Progenitor cell of endocrine pancreas (in vitro differentiated cells): ENCODE data around the gene ENTHD1. TPM values are rescaled to one million over a fixed set of nuclear protein-coding genes. Genes with fewer than 3 reads are reported as not detected.

Experiments used
- DNase-seq: peaks from one replicate; pipeline ENCODE4 v3.0.0; 2021; ENCODE audit warnings: low spot score; ENCODE audit not compliant: unreplicated experiment
- H3K27ac Mint-ChIP-seq: 2 replicates; pipeline ENCODE4 v1.8.0; 2021; ENCODE audit warnings: mild to moderate bottlenecking, moderate library complexity, mixed read lengths
- H3K27me3 Mint-ChIP-seq: 2 replicates; pipeline ENCODE4 v1.8.0; 2021; ENCODE audit warnings: mixed read lengths
- H3K36me3 Mint-ChIP-seq: 2 replicates; pipeline ENCODE4 v1.8.0; 2022; ENCODE audit warnings: mixed read lengths; ENCODE audit not compliant: insufficient read depth
- H3K4me1 Mint-ChIP-seq: 2 replicates; pipeline ENCODE4 v1.8.0; 2021; ENCODE audit warnings: low read depth, mixed read lengths
- H3K4me3 Mint-ChIP-seq: 2 replicates; pipeline ENCODE4 v1.8.0; 2021; ENCODE audit warnings: low read depth, mild to moderate bottlenecking, moderate library complexity, mixed read lengths
- H3K9me3 Mint-ChIP-seq: 2 replicates; pipeline ENCODE4 v1.8.0; 2021; ENCODE audit warnings: low read depth, mixed read lengths
- total RNA-seq: library from RNA; stranded (reverse); gene quantifications from 2 replicates; pipeline ENCODE4 v1.2.1, GENCODE V29; 2021
- TF ChIP-seq, protein P1 (sequence below): fragments of 200-600 bp; sonication (generic); IDR thresholded peaks from one replicate; pipeline ENCODE4 v1.5.0; 2021; ENCODE audit warnings: antibody characterized with exemption, mild to moderate bottlenecking; ENCODE audit not compliant: unreplicated experiment

ENTHD1 gene
- total RNA-seq, 1 donor from 2014 or later, result not detected

DNA sequence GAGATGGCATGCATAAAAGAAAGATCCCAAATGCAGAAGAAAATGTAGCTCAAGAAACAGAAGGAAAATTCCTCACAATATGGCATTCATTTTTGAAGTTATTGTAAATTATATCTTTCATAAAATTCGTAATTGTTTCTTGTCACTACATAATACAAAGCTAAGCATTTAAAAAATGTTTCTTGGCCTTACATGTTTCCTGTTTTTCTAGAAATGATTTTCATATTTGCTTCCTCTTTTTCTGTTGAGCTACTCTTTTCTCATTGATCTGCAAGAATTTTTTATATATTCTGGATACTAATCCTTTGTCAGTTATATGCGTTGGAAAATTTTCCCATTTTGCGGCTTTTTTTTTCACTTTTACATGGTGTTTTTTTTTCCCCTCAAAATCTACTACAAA, 48.0 kb downstream of the ENTHD1 start:
- TF ChIP-seq, protein P1, sequence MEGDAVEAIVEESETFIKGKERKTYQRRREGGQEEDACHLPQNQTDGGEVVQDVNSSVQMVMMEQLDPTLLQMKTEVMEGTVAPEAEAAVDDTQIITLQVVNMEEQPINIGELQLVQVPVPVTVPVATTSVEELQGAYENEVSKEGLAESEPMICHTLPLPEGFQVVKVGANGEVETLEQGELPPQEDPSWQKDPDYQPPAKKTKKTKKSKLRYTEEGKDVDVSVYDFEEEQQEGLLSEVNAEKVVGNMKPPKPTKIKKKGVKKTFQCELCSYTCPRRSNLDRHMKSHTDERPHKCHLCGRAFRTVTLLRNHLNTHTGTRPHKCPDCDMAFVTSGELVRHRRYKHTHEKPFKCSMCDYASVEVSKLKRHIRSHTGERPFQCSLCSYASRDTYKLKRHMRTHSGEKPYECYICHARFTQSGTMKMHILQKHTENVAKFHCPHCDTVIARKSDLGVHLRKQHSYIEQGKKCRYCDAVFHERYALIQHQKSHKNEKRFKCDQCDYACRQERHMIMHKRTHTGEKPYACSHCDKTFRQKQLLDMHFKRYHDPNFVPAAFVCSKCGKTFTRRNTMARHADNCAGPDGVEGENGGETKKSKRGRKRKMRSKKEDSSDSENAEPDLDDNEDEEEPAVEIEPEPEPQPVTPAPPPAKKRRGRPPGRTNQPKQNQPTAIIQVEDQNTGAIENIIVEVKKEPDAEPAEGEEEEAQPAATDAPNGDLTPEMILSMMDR, result no peak
- H3K27ac Mint-ChIP-seq, result no peak overlapping the region
- H3K36me3 Mint-ChIP-seq, result no peaks in the 10 kb centered on the region
- no peak for DNase-seq
- H3K27me3 Mint-ChIP-seq, result no peaks in the 10 kb centered on the region
- H3K4me1 Mint-ChIP-seq, result no peaks in the 10 kb centered on the region
- no peaks in the 10 kb centered on the region for H3K9me3 Mint-ChIP-seq
- no peak overlapping the region for H3K4me3 Mint-ChIP-seq

- no peak for DNase-seq
- no peaks in the 10 kb centered on the region for H3K9me3 Mint-ChIP-seq
- TF ChIP-seq, protein P1, result no peak
- H3K4me1 Mint-ChIP-seq, result no peaks in the 10 kb centered on the region
- no peaks in the 10 kb centered on the region for H3K36me3 Mint-ChIP-seq
- H3K4me3 Mint-ChIP-seq, result no peak overlapping the region
- no peak overlapping the region for H3K27ac Mint-ChIP-seq
- peaks cover 8% of the 10 kb centered on the region for H3K27me3 Mint-ChIP-seq
Measured at GRCh38 chr22:39839917-39840510, 53.5 kb downstream of the ENTHD1 start.

DNA sequence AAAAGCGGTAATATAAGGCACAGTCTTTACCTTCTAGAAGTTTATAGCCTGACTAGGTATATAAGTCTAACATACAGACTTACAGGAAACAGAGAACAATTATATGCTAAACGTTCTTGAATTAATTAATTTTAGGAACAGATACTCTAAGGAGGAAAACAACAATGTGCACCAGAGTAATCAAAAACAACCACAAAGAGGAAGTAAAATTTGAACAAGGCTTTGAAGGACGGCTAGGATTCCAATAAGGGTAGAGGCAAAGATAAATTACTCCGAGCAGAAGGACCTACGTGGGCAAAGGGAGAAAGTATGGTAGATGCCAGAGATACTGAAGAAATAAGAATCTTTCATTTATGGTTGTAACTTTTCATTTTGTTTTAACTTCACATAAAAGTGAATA, 54.4 kb downstream of the ENTHD1 start:
- Mint-ChIP-seq H3K4me1 (no peaks in the 10 kb centered on the region), H3K4me3 (no peak overlapping the region), H3K9me3 (no peaks in the 10 kb centered on the region), H3K27ac (no peak overlapping the region), H3K36me3 (no peaks in the 10 kb centered on the region), H3K27me3 (peaks cover 11% of the 10 kb centered on the region)
- TF ChIP-seq, protein P1, result no peak
- DNase-seq, result no peak

- H3K27me3 Mint-ChIP-seq, result peaks cover 36% of the 10 kb centered on the region
- H3K9me3 Mint-ChIP-seq, result no peaks in the 10 kb centered on the region
- H3K4me3 Mint-ChIP-seq, result no peak overlapping the region
- H3K4me1 Mint-ChIP-seq, result no peaks in the 10 kb centered on the region
- no peak overlapping the region for H3K27ac Mint-ChIP-seq
- no peak for DNase-seq
- H3K36me3 Mint-ChIP-seq, result no peaks in the 10 kb centered on the region
- TF ChIP-seq, protein P1, result no peak
Measured at GRCh38 chr22:39833610-39834009, 60.0 kb downstream of the ENTHD1 start.

DNA sequence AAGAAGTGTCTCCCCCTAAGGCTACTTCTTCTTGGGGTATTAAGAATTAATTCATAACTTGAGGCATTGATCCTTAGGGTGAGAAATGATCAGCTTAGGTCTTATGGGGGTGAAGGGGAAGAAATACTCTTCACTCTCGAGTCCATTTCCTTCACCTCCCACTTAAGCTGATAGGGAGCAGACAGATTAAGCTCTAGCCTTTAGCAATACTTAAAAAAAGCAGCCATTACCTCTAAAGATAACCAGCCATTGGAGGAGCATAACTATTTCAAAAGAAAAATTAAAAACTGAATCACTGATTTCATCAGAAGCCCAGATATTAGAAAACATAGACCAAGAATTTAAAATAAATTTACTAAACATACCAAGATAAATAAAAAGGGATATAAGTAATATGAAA, 60.5 kb downstream of the ENTHD1 start:
- Mint-ChIP-seq H3K27me3 (peaks cover 36% of the 10 kb centered on the region), H3K27ac (no peak overlapping the region), H3K9me3 (no peaks in the 10 kb centered on the region), H3K4me1 (no peaks in the 10 kb centered on the region), H3K4me3 (no peak overlapping the region), H3K36me3 (no peaks in the 10 kb centered on the region)
- TF ChIP-seq, protein P1, result no peak
- DNase-seq, result no peak
